Fibroblast of pulmonary artery (primary cell): Measurements from ENCODE around the gene HES6.
"Not testable (repeated sequence)": the region's sequence is repeated elsewhere in the genome, so short reads cannot be mapped to it uniquely, and the experiment has no call there.

Experiments used
- DNase-seq: peaks from one replicate; pipeline ENCODE4 v3.0.0-alpha.2; 2010; ENCODE audit warnings: low read depth
- H3K4me3 ChIP-seq: replicated peaks from 2 replicates; pipeline ENCODE4 v1.5.1; 2011; ENCODE audit warnings: low read depth, mild to moderate bottlenecking, control low read depth, low read length, moderate library complexity
- CTCF ChIP-seq: IDR thresholded peaks from 2 replicates; pipeline ENCODE4 v1.5.1; 2011; ENCODE audit warnings: mild to moderate bottlenecking, control low read depth, low read length, inconsistent platforms; ENCODE audit errors: missing control alignments

HES6 gene

GRCh38 chr2:238280083-238280825 is 40.4 kb upstream of the HES6 start:
- H3K4me3 ChIP-seq: no peak overlapping the region
- TF ChIP-seq CTCF: no peak
- DNase-seq: no peak

GRCh38 chr2:238279324-238279682 is 39.5 kb upstream of the HES6 start:
- no peak for DNase-seq
- no peak overlapping the region for H3K4me3 ChIP-seq
- TF ChIP-seq CTCF: no peak

- H3K4me3 ChIP-seq: no peak overlapping the region
- no peak for TF ChIP-seq CTCF
- no peak for DNase-seq
These were observed 38.9 kb upstream of the HES6 start for GRCh38 chr2:238278626-238279323.

GRCh38 chr2:238277695-238278094 is 37.9 kb upstream of the HES6 start:
- TF ChIP-seq CTCF: peak; percentile 1
- no peak for DNase-seq
- H3K4me3 ChIP-seq: no peak overlapping the region

GRCh38 chr2:238274152-238274865 is 34.5 kb upstream of the HES6 start:
- H3K4me3 ChIP-seq: no peak overlapping the region
- DNase-seq: no peak
- TF ChIP-seq CTCF: no peak

GRCh38 chr2:238273433-238273832 is 33.6 kb upstream of the HES6 start:
- DNase-seq: not testable (repeated sequence)

GRCh38 chr2:238272156-238272555 is 32.3 kb upstream of the HES6 start:
- no peak for DNase-seq
- no peak for TF ChIP-seq CTCF
- H3K4me3 ChIP-seq: no peak overlapping the region

More at GRCh38 chr2:238273433-238273832, 33.6 kb upstream of the HES6 start:
- not testable (repeated sequence) for H3K4me3 ChIP-seq

GRCh38 chr2:238271686-238272085 is 31.8 kb upstream of the HES6 start:
- not testable (repeated sequence) for H3K4me3 ChIP-seq, DNase-seq
